ENCODE data around the gene EVC.
"Not testable (repeated sequence)": the region's sequence is repeated elsewhere in the genome, so short reads cannot be mapped to it uniquely, and the experiment has no call there.

The EVC gene

GRCh38 chr4:5854929-5855328, 143.9 kb downstream of the EVC start:
- DNase-seq = no peak

- DNase-seq = not testable (repeated sequence)
Observed at GRCh38 chr4:5856362-5856761, 145.4 kb downstream of the EVC start.

- DNase-seq = no peak
Observed at GRCh38 chr4:5857199-5857598, 146.2 kb downstream of the EVC start.

GRCh38 chr4:5858020-5858769, 147.2 kb downstream of the EVC start:
- no peak for DNase-seq

DNA sequence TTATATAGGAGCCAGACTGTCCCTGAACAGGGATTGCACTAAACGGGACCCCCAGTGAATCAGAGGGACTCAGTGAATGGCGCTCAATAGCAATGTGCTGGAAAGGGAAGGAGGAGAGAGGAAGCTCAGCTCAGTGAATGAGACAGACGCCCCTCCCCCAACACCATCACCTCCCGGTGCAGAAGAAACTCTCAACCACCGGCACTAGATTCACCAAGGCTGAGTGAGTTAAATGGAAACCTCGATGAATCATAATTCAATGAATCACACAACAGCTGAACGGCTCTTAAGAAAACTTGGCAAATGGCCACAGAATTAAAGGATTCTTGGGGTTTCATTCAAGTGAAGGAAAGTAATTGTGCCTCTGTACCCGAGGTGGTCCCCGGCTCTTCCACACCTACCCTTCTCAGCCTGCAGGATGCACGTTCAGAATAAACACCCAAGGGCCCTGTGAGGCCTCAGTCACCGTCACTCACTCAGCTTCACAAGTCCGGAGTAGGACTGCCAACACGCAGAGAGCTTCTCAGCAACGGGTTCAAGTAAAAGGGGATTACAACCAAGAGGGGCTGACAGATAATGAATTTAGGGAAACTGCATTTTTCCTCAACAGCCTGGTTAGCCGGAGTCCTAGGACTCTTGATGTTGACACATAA, 152.6 kb downstream of the EVC start:
- no peak for DNase-seq

Measured in NCI-H82 (cell line).